Uterus (tissue), 4 donors: ENCODE results near the gene IGSF23. TPM values are rescaled to one million over a fixed set of nuclear protein-coding genes. Genes with fewer than 3 reads are reported as not detected.

ENCODE experiments used
- DNase-seq, 2 donors: peaks; one replicate each; pipeline ENCODE4 v3.0.0-alpha.2; 2019 to 2020
- H3K27ac ChIP-seq, 2 donors: fragments of 200-600 bp; sonication (generic); 1 replicate in 1 of 2; 2 replicates in 1 of 2; pipeline ENCODE4 v1.5.1; 2016 to 2018
- H3K27me3 ChIP-seq, 2 donors: fragments of 200-600 bp; sonication (generic); one replicate each; pipeline ENCODE4 v1.5.1; 2018 to 2019; ENCODE audit warnings: control low read depth in 1 of 2
- H3K36me3 ChIP-seq, 2 donors: fragments of 200-600 bp; sonication (generic); one replicate each; pipeline ENCODE4 v1.5.1; 2019; ENCODE audit warnings: control low read depth in 1 of 2
- H3K4me1 ChIP-seq, 2 donors: fragments of 200-600 bp; sonication (generic); one replicate each; pipeline ENCODE4 v1.5.1; 2018 to 2019; ENCODE audit warnings: control low read depth in 1 of 2
- H3K4me3 ChIP-seq, 2 donors: fragments of 200-600 bp; sonication (generic); 1 replicate in 1 of 2; 2 replicates in 1 of 2; pipeline ENCODE4 v1.5.1; 2018 to 2019; ENCODE audit warnings: mild to moderate bottlenecking in 1 of 2
- H3K9me3 ChIP-seq, 2 donors: fragments of 200-600 bp; sonication (generic); one replicate each; pipeline ENCODE4 v1.5.1; 2019; ENCODE audit warnings: control low read depth in 1 of 2
- POLR2A ChIP-seq, 2 donors: fragments of 450-650 bp; IDR thresholded peaks; one replicate each; pipeline ENCODE4 v1.6.1; 2016; ENCODE audit warnings: antibody characterized with exemption in 2 of 2, mild to moderate bottlenecking in 1 of 2, moderate library complexity in 1 of 2
- intact Hi-C: fragments of 100-400 bp; cut with DNase I; formaldehyde crosslinking; loops from one replicate; pipeline ENCODE4 v1.15.1; 2023; ENCODE audit warnings: low total_unique reads
- total RNA-seq, 4 donors: library from RNA; depleted of rRNA in 3 of 4; stranded (reverse); fragments of >200 nt in 3 of 4; gene quantifications; one replicate each; pipeline versions ENCODE4 v1.1.0 to v1.2.4, GENCODE V29; 2014 to 2023
- TF ChIP-seq, protein P1 (sequence below), 4 experiments: fragments of 200-600 bp in 2 of 4; fragments of 450-650 bp in 2 of 4; sonication (generic) in 2 of 4; IDR thresholded peaks; one replicate each; pipeline ENCODE4 v1.5.1; 2016 to 2019; ENCODE audit warnings: antibody characterized with exemption in 4 of 4, mild to moderate bottlenecking in 2 of 4, moderate library complexity in 1 of 4
- donor health status: DM: yes; HTN: yes; CAD: no.

Gene IGSF23
- total RNA-seq, 4 donors from 2014 or later = not detected

DNA sequence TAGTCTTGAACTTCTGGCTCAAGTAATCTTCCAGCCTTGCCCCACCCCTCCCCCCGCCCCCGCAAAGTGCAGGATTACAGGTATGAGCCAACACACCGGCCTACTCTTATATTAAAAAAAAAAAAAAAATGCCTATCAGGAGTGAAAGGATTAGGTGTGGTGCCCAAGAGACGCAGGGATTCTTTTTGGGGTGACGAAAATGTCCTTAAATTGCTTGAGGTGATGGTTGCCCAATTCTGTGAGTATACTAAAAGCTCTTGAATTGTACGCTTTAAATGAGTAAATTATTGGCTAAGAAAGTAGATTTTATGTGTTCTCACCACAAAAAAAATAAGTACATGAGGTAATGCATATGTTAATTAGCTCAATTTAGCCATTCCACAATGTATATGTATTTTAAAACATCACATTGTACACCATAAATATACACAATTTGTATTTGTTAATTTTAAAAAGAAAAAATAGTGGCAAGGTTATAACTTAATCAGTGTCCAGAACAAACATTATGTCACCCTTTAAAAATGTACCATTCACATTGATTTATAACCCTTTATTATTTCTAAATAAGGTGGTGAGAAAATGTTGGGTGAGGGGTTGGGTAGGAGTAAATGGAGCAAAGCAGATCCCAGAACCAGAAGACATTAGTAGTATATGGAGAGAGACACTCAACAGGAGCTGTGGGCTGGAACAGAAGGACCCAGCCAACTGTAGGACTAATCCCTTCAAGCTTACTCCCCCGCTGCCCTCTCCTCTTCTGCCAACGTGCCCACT lies 3.9 kb downstream of the IGSF23 start:
- H3K4me1 ChIP-seq = no peaks in the 10 kb centered on the region
- intact Hi-C loops = no loop called here
- no peaks in the 10 kb centered on the region for H3K36me3 ChIP-seq
- TF ChIP-seq, protein P1, sequence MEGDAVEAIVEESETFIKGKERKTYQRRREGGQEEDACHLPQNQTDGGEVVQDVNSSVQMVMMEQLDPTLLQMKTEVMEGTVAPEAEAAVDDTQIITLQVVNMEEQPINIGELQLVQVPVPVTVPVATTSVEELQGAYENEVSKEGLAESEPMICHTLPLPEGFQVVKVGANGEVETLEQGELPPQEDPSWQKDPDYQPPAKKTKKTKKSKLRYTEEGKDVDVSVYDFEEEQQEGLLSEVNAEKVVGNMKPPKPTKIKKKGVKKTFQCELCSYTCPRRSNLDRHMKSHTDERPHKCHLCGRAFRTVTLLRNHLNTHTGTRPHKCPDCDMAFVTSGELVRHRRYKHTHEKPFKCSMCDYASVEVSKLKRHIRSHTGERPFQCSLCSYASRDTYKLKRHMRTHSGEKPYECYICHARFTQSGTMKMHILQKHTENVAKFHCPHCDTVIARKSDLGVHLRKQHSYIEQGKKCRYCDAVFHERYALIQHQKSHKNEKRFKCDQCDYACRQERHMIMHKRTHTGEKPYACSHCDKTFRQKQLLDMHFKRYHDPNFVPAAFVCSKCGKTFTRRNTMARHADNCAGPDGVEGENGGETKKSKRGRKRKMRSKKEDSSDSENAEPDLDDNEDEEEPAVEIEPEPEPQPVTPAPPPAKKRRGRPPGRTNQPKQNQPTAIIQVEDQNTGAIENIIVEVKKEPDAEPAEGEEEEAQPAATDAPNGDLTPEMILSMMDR (IDR thresholded peaks at IDR 0.05) = no peak
- no peak for TF ChIP-seq POLR2A (IDR thresholded peaks at IDR 0.05)
- no peak overlapping the region for H3K27ac ChIP-seq
- no peak overlapping the region for H3K4me3 ChIP-seq
- no peak for DNase-seq
- no peaks in the 10 kb centered on the region for H3K27me3 ChIP-seq
- H3K9me3 ChIP-seq = no peaks in the 10 kb centered on the region

DNA sequence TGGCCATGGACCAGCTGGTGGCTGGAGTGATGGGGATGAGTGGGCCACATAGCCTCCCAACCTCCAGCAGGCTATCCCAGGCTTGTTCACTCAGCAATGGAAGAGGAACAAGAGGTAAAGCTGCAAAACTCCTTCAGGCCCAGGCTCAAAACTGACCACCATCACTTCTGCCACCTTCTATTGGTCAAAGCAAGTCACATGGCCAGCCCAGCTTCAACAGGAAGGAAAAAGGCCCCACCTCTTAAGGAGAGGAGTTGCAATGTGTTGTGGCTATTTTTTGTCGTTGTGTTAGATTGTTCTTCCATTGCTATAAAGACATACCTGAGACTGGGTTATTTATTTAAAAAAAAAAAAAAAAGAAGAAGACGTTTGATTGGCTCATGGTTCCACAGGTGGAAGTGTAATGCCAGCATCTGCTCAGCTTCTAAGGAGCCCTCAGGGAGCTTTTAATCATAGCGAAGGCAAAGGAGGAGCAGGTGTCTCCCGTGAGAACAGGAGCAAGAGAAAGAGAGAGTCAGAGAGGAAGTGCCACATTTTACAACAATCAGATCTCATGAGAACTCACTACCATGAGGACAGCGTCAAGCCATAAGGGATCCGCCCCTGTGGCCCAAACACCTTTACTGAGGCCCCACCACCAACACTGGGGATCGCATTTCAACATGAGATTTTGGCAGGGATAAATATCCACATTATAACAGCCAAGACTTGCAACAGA lies 5.4 kb downstream of the IGSF23 start:
- DNase-seq = no peak
- no peak for TF ChIP-seq POLR2A (IDR thresholded peaks at IDR 0.05)
- TF ChIP-seq, protein P1 (IDR thresholded peaks at IDR 0.05) = no peak
- intact Hi-C loops = no loop called here

DNA sequence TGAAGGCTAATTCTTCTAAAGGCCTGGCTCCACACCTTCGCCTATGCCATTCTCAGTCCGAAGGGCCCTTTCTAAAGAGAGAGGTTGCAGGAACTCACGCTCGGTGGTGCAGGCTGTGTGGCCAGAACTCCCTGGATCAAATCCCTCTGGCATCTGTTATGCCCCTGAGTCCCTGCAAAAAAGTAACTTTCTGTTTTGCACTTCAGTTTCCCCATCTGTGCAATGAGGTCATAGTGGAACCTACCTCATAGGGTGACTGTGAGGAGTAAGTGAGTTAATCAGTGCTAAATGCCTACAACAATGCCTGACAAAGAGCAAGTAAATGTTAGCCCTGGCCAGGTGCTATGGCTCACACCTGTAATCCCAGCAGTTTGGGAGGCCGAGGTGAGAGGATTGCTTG lies 7.3 kb downstream of the IGSF23 start:
- TF ChIP-seq, protein P1 (IDR thresholded peaks at IDR 0.05) = no peak
- no peak for TF ChIP-seq POLR2A (IDR thresholded peaks at IDR 0.05)
- Histone ChIP-seq H3K4me3 (no peak overlapping the region), H3K27me3 (no peaks in the 10 kb centered on the region), H3K27ac (no peak overlapping the region), H3K36me3 (no peaks in the 10 kb centered on the region), H3K4me1 (no peaks in the 10 kb centered on the region), H3K9me3 (no peaks in the 10 kb centered on the region)
- intact Hi-C loops = no loop called here
- no peak for DNase-seq

More for the DNA sequence above, 5.4 kb downstream of the IGSF23 start:
- H3K4me1 ChIP-seq = no peaks in the 10 kb centered on the region
- H3K9me3 ChIP-seq = no peaks in the 10 kb centered on the region
- H3K36me3 ChIP-seq = no peaks in the 10 kb centered on the region
- H3K27me3 ChIP-seq = no peaks in the 10 kb centered on the region
- H3K4me3 ChIP-seq = no peak overlapping the region
- H3K27ac ChIP-seq = no peak overlapping the region

DNA sequence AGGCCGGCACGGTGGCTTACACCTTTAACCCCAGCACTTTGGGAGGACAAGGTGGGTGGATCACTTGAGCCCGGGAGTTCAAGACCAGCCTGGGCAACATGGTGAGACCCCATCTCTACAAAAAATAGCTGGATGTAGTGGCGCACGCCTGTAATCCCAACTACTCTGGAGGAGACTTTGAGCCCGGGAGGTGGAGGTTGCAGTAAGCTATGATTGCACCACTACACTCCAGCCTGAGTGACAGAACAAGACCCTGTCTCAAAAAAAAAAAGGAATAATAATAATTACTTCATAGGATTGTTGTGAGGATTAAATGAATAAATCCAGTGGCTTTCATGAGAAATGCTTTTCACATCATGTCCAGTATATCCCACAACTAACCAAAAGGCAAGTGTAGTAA lies 8.0 kb downstream of the IGSF23 start:
- Histone ChIP-seq H3K36me3 (no peaks in the 10 kb centered on the region), H3K4me3 (no peak overlapping the region), H3K9me3 (no peaks in the 10 kb centered on the region), H3K4me1 (no peaks in the 10 kb centered on the region), H3K27me3 (no peaks in the 10 kb centered on the region), H3K27ac (no peak overlapping the region)
- intact Hi-C loops = no loop called here
- DNase-seq = no peak
- TF ChIP-seq POLR2A (IDR thresholded peaks at IDR 0.05) = no peak
- TF ChIP-seq, protein P1 (IDR thresholded peaks at IDR 0.05) = no peak

DNA sequence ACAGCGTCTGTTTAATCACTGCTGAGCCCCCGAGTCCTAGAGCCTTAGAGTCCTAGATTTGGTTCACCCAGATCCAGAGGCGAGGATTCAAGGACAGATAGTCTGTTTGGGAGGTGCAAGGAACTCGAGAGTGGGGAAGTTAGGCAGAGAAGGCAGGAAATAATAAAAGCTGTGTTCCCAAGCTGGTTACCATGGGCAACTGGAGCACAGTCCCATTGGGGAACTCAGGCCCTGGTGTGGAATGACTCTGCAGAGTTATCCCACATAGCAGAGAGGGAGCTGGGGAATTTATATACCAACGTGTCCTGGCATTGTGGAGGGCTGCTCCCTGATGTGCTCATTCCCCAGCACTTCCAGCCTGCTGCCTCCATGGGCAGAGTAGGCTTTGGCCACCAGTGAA lies 9.7 kb downstream of the IGSF23 start:
- no peaks in the 10 kb centered on the region for H3K27me3 ChIP-seq
- H3K36me3 ChIP-seq = no peaks in the 10 kb centered on the region
- no peak for DNase-seq
- H3K4me1 ChIP-seq = no peaks in the 10 kb centered on the region
- intact Hi-C loops = no loop called here
- no peak overlapping the region for H3K4me3 ChIP-seq
- no peaks in the 10 kb centered on the region for H3K9me3 ChIP-seq
- no peak overlapping the region for H3K27ac ChIP-seq
- TF ChIP-seq, protein P1 (IDR thresholded peaks at IDR 0.05) = no peak
